ENCODE measurements around the gene RAPGEF4. TPM values are rescaled to one million over a fixed set of nuclear protein-coding genes. Genes with fewer than 3 reads are reported as not detected.

Gene RAPGEF4
- polyA plus RNA-seq, 3 donors, result not detected

- Histone ChIP-seq H3K4me3 (replicated peaks in 1 of 3; ENCODE audit: low read depth in 2 of 3, low read length in 3 of 3) (no peak overlapping the region), H2AFZ (ENCODE audit: insufficient read depth, low read depth, low read length, poor library complexity, severe bottlenecking) (no peak overlapping the region), H3K27ac (ENCODE audit: low read depth in 1 of 2, low read length in 2 of 2) (no peak overlapping the region), H3K9me3 (replicated peaks in 1 of 2; ENCODE audit: control insufficient read depth in 1 of 2, insufficient read depth in 1 of 2, low read length in 2 of 2) (no peaks in the 10 kb centered on the region), H3K36me3 (replicated peaks in 1 of 2; ENCODE audit: control insufficient read depth in 1 of 2, insufficient read depth in 2 of 2, low read length in 2 of 2) (no peaks in the 10 kb centered on the region), H3K9ac (ENCODE audit: insufficient read depth, low read length, poor library complexity, severe bottlenecking) (no peak overlapping the region), H3K27me3 (ENCODE audit: control insufficient read depth in 2 of 2, insufficient read depth in 2 of 2, low read length in 2 of 2) (peaks cover 0 to 8% of the 10 kb centered on the region in 2 donors), H3K4me2 (replicated peaks; ENCODE audit: extremely low read depth, low read length, poor library complexity, severe bottlenecking) (no peak overlapping the region), H3K79me2 (ENCODE audit: insufficient read depth, low read length) (no peaks in the 10 kb centered on the region), H3K4me1 (ENCODE audit: control insufficient read depth in 1 of 2, insufficient read depth in 2 of 2, low read length in 2 of 2) (peaks cover 0 to 7% of the 10 kb centered on the region in 2 donors), H4K20me1 (ENCODE audit: insufficient read depth, low read length) (no peaks in the 10 kb centered on the region)
- Mint-ChIP-seq H3K27ac (no peak overlapping the region), H3K9me3 (peaks cover 0 to 2% (median 0%) of the 10 kb centered on the region in 7 donors), H3K27me3 (ENCODE audit: low read depth in 3 of 3) (peaks cover 3 to 7% (median 5%) of the 10 kb centered on the region in 3 donors), H3K36me3 (no peaks in the 10 kb centered on the region), H3K4me3 (no peak overlapping the region), H3K4me1 (peaks cover 8% of the 10 kb centered on the region)
- TF ChIP-seq CTCF (IDR thresholded peaks at IDR 0.05), result no peak
- 100% methylated on average over 1 of the region's 7 CpGs for WGBS (ENCODE audit: insufficient coverage)
- no peak for DNase-seq
- intact Hi-C loops (cut with micrococcal nuclease), result no loop called here
Observed at GRCh38 chr2:173001664-173002604, 266.3 kb downstream of the RAPGEF4 start.

GRCh38 chr2:173002751-173003541 lies 267.3 kb downstream of the RAPGEF4 start:
- WGBS (ENCODE audit: insufficient coverage), result 96% methylated on average over 4 of the region's 15 CpGs
- H2AFZ ChIP-seq (ENCODE audit: insufficient read depth, low read depth, low read length, poor library complexity, severe bottlenecking), result no peak overlapping the region

More at GRCh38 chr2:173002751-173003541, 267.3 kb downstream of the RAPGEF4 start:
- peaks cover 0 to 5% (median 1%) of the 10 kb centered on the region in 7 donors for H3K9me3 Mint-ChIP-seq
- DNase-seq, result no peak
- H3K27ac Mint-ChIP-seq, result no peak overlapping the region
- Histone ChIP-seq H3K9me3 (replicated peaks in 1 of 2; ENCODE audit: control insufficient read depth in 1 of 2, insufficient read depth in 1 of 2, low read length in 2 of 2) (no peaks in the 10 kb centered on the region), H3K9ac (ENCODE audit: insufficient read depth, low read length, poor library complexity, severe bottlenecking) (no peak overlapping the region), H3K4me3 (replicated peaks in 1 of 3; ENCODE audit: low read depth in 2 of 3, low read length in 3 of 3) (no peak overlapping the region), H3K4me1 (ENCODE audit: control insufficient read depth in 1 of 2, insufficient read depth in 2 of 2, low read length in 2 of 2) (peaks cover 0 to 7% of the 10 kb centered on the region in 2 donors), H3K36me3 (replicated peaks in 1 of 2; ENCODE audit: control insufficient read depth in 1 of 2, insufficient read depth in 2 of 2, low read length in 2 of 2) (no peaks in the 10 kb centered on the region), H3K4me2 (replicated peaks; ENCODE audit: extremely low read depth, low read length, poor library complexity, severe bottlenecking) (no peak overlapping the region), H3K79me2 (ENCODE audit: insufficient read depth, low read length) (no peaks in the 10 kb centered on the region), H3K27me3 (ENCODE audit: control insufficient read depth in 2 of 2, insufficient read depth in 2 of 2, low read length in 2 of 2) (peaks cover 0 to 6% of the 10 kb centered on the region in 2 donors), H4K20me1 (ENCODE audit: insufficient read depth, low read length) (no peaks in the 10 kb centered on the region), H3K27ac (ENCODE audit: low read depth in 1 of 2, low read length in 2 of 2) (no peak overlapping the region)
- H3K4me1 Mint-ChIP-seq, result peaks cover 8% of the 10 kb centered on the region
- intact Hi-C loops (cut with micrococcal nuclease), result no loop called here
- no peaks in the 10 kb centered on the region for H3K36me3 Mint-ChIP-seq
- peaks cover 3 to 7% (median 7%) of the 10 kb centered on the region in 3 donors for H3K27me3 Mint-ChIP-seq (ENCODE audit: low read depth in 3 of 3)
- H3K4me3 Mint-ChIP-seq, result no peak overlapping the region
- TF ChIP-seq CTCF (IDR thresholded peaks at IDR 0.05), result no peak
